ENCODE measurements around the gene LRRC51. TPM values are rescaled to one million over a fixed set of nuclear protein-coding genes. Genes with fewer than 3 reads are reported as not detected.

LRRC51 gene
- total RNA-seq, 2 experiments from 2014 or later, result 6.8 to 8.3 TPM

GRCh38 chr11:72075756-72076155 lies 4.9 kb upstream of the LRRC51 start:
- no peak for DNase-seq
- CTCF ChIA-PET, result interaction anchor here (1.2 kb wide), 1 partner anchor 53 kb away, joined by 3 read pairs; no protein-coding TSS in a partner anchor
- intact Hi-C loops (cut with micrococcal nuclease), result no loop called here
- Mint-ChIP-seq H3K36me3 (ENCODE audit: low read depth) (peaks cover 18% of the 10 kb centered on the region), H3K4me1 (ENCODE audit: low read depth) (peaks cover 39% of the 10 kb centered on the region), H3K27ac (no peak overlapping the region), H3K4me3 (no peak overlapping the region), H3K9me3 (no peaks in the 10 kb centered on the region), H3K27me3 (ENCODE audit: low read depth) (no peaks in the 10 kb centered on the region)

GRCh38 chr11:72078477-72078876 lies 2.2 kb upstream of the LRRC51 start:
- peaks cover 12% of the 10 kb centered on the region for H3K36me3 Mint-ChIP-seq (ENCODE audit: low read depth)
- intact Hi-C loops (cut with micrococcal nuclease), result no loop called here
- H3K4me3 Mint-ChIP-seq, result peak overlapping the region; percentile 88
- H3K9me3 Mint-ChIP-seq, result no peaks in the 10 kb centered on the region
- no peak for DNase-seq
- no peaks in the 10 kb centered on the region for H3K27me3 Mint-ChIP-seq (ENCODE audit: low read depth)
- CTCF ChIA-PET, result interaction anchor here (0.6 to 1.9 kb wide), 4 partner anchors 10 to 53 kb away, joined by 3 to 10 read pairs (median 6); no protein-coding TSS in a partner anchor
- peak overlapping the region; percentile 27 for H3K27ac Mint-ChIP-seq
- peaks cover 37% of the 10 kb centered on the region for H3K4me1 Mint-ChIP-seq (ENCODE audit: low read depth)

GRCh38 chr11:72079819-72080325 lies 778 bp upstream of the LRRC51 start:
- CTCF ChIA-PET, result interaction anchor here (0.6 to 1.9 kb wide), 3 partner anchors 13 to 55 kb away, joined by 3 to 10 read pairs (median 3); no protein-coding TSS in a partner anchor
- H3K27me3 Mint-ChIP-seq (ENCODE audit: low read depth), result no peaks in the 10 kb centered on the region
- no peaks in the 10 kb centered on the region for H3K9me3 Mint-ChIP-seq
- H3K4me1 Mint-ChIP-seq (ENCODE audit: low read depth), result peaks cover 37% of the 10 kb centered on the region
- peak overlapping the region; percentile 88 for H3K4me3 Mint-ChIP-seq
- peak overlapping the region; percentile 90 for H3K27ac Mint-ChIP-seq
- no peak for DNase-seq
- peaks cover 6% of the 10 kb centered on the region for H3K36me3 Mint-ChIP-seq (ENCODE audit: low read depth)
- intact Hi-C loops (cut with micrococcal nuclease), result loop anchor here (1.0 to 10.0 kb wide), 11 partner anchors 8 to 1063 kb away; partner anchors contain the start of genes ANAPC15, ATG16L2, CLPB and FCHSD2

GRCh38 chr11:72081184-72081644 lies 564 bp downstream of the LRRC51 start:
- H3K27ac Mint-ChIP-seq, result peak overlapping the region; percentile 90
- peaks cover 6% of the 10 kb centered on the region for H3K36me3 Mint-ChIP-seq (ENCODE audit: low read depth)
- CTCF ChIA-PET, result interaction anchor here (1.3 to 2.2 kb wide), 6 partner anchors 10 to 58 kb away, joined by 4 to 22 read pairs (median 7); no protein-coding TSS in a partner anchor
- no peak for DNase-seq
- intact Hi-C loops (cut with micrococcal nuclease), result loop anchor here (2.0 to 10.0 kb wide), 3 partner anchors 56 to 1062 kb away; partner anchors contain the start of genes ATG16L2 and FCHSD2
- peaks cover 37% of the 10 kb centered on the region for H3K4me1 Mint-ChIP-seq (ENCODE audit: low read depth)
- H3K9me3 Mint-ChIP-seq, result no peaks in the 10 kb centered on the region
- peak overlapping the region; percentile 88 for H3K4me3 Mint-ChIP-seq
- H3K27me3 Mint-ChIP-seq (ENCODE audit: low read depth), result no peaks in the 10 kb centered on the region

- intact Hi-C loops (cut with micrococcal nuclease), result loop anchor here (2.0 to 10.0 kb wide), 3 partner anchors 57 to 1061 kb away; partner anchors contain the start of genes ATG16L2 and FCHSD2
- H3K27me3 Mint-ChIP-seq (ENCODE audit: low read depth), result no peaks in the 10 kb centered on the region
- H3K9me3 Mint-ChIP-seq, result no peaks in the 10 kb centered on the region
- H3K36me3 Mint-ChIP-seq (ENCODE audit: low read depth), result peaks cover 6% of the 10 kb centered on the region
- no peak for DNase-seq
- peaks cover 36% of the 10 kb centered on the region for H3K4me1 Mint-ChIP-seq (ENCODE audit: low read depth)
- H3K27ac Mint-ChIP-seq, result peak overlapping the region; percentile 90
- CTCF ChIA-PET, result interaction anchor here (0.6 to 2.2 kb wide), 10 partner anchors 9 to 1843 kb away, joined by 3 to 22 read pairs (median 4); no protein-coding TSS in a partner anchor
- H3K4me3 Mint-ChIP-seq, result peak overlapping the region; percentile 88
These were observed 1.3 kb downstream of the LRRC51 start for GRCh38 chr11:72081821-72082453.

- intact Hi-C loops (cut with micrococcal nuclease), result loop anchor here (10.0 kb wide), 1 partner anchor 731 kb away; the partner anchor contains the start of gene ATG16L2
- H3K27me3 Mint-ChIP-seq (ENCODE audit: low read depth), result no peaks in the 10 kb centered on the region
- H3K9me3 Mint-ChIP-seq, result no peaks in the 10 kb centered on the region
- CTCF ChIA-PET, result no interaction called here
- H3K27ac Mint-ChIP-seq, result no peak overlapping the region
- no peak overlapping the region for H3K4me3 Mint-ChIP-seq
- peaks cover 4% of the 10 kb centered on the region for H3K36me3 Mint-ChIP-seq (ENCODE audit: low read depth)
- H3K4me1 Mint-ChIP-seq (ENCODE audit: low read depth), result peaks cover 32% of the 10 kb centered on the region
- DNase-seq, result no peak
These were observed 2.8 kb downstream of the LRRC51 start for GRCh38 chr11:72083414-72083813.

GRCh38 chr11:72084076-72084475 lies 3.4 kb downstream of the LRRC51 start:
- CTCF ChIA-PET, result interaction anchor here (5.1 kb wide), 1 partner anchor 59 kb away, joined by 36 read pairs; no protein-coding TSS in a partner anchor

GRCh38 chr11:72084965-72085364 lies 4.3 kb downstream of the LRRC51 start:
- H3K36me3 Mint-ChIP-seq (ENCODE audit: low read depth), result no peaks in the 10 kb centered on the region
- H3K27me3 Mint-ChIP-seq (ENCODE audit: low read depth), result no peaks in the 10 kb centered on the region
- intact Hi-C loops (cut with micrococcal nuclease), result loop anchor here (10.0 kb wide), 1 partner anchor 730 kb away; the partner anchor contains the start of gene ATG16L2
- CTCF ChIA-PET, result interaction anchor here (0.7 to 5.1 kb wide), 4 partner anchors 59 to 346 kb away, joined by 3 to 36 read pairs (median 4); no protein-coding TSS in a partner anchor
- H3K9me3 Mint-ChIP-seq, result no peaks in the 10 kb centered on the region
- no peak overlapping the region for H3K4me3 Mint-ChIP-seq
- no peak overlapping the region for H3K27ac Mint-ChIP-seq
- peaks cover 25% of the 10 kb centered on the region for H3K4me1 Mint-ChIP-seq (ENCODE audit: low read depth)
- no peak for DNase-seq

More at GRCh38 chr11:72084076-72084475, 3.4 kb downstream of the LRRC51 start:
- intact Hi-C loops (cut with micrococcal nuclease), result loop anchor here (10.0 kb wide), 1 partner anchor 731 kb away; the partner anchor contains the start of gene ATG16L2
- Mint-ChIP-seq H3K4me3 (no peak overlapping the region), H3K4me1 (ENCODE audit: low read depth) (peaks cover 30% of the 10 kb centered on the region), H3K27me3 (ENCODE audit: low read depth) (no peaks in the 10 kb centered on the region), H3K36me3 (ENCODE audit: low read depth) (no peaks in the 10 kb centered on the region), H3K9me3 (no peaks in the 10 kb centered on the region), H3K27ac (no peak overlapping the region)
- DNase-seq, result no peak

- CTCF ChIA-PET, result interaction anchor here (1.1 to 5.1 kb wide), 5 partner anchors 10 to 345 kb away, joined by 3 to 36 read pairs (median 4); no protein-coding TSS in a partner anchor
- no peaks in the 10 kb centered on the region for H3K27me3 Mint-ChIP-seq (ENCODE audit: low read depth)
- no peaks in the 10 kb centered on the region for H3K36me3 Mint-ChIP-seq (ENCODE audit: low read depth)
- intact Hi-C loops (cut with micrococcal nuclease), result loop anchor here (10.0 kb wide), 1 partner anchor 729 kb away; the partner anchor contains the start of gene ATG16L2
- peaks cover 22% of the 10 kb centered on the region for H3K4me1 Mint-ChIP-seq (ENCODE audit: low read depth)
- no peak overlapping the region for H3K27ac Mint-ChIP-seq
- DNase-seq, result no peak
- H3K9me3 Mint-ChIP-seq, result no peaks in the 10 kb centered on the region
- H3K4me3 Mint-ChIP-seq, result no peak overlapping the region
These were observed 5.1 kb downstream of the LRRC51 start for GRCh38 chr11:72085621-72086351.

- Mint-ChIP-seq H3K36me3 (ENCODE audit: low read depth) (no peaks in the 10 kb centered on the region), H3K4me1 (ENCODE audit: low read depth) (peaks cover 14% of the 10 kb centered on the region), H3K27ac (peak overlapping the region; percentile 62), H3K9me3 (no peaks in the 10 kb centered on the region), H3K27me3 (ENCODE audit: low read depth) (no peaks in the 10 kb centered on the region), H3K4me3 (no peak overlapping the region)
- CTCF ChIA-PET, result interaction anchor here (1.1 to 5.1 kb wide), 2 partner anchors 55 to 63 kb away, joined by 3 to 36 read pairs; no protein-coding TSS in a partner anchor
- no peak for DNase-seq
- intact Hi-C loops (cut with micrococcal nuclease), result loop anchor here (10.0 kb wide), 1 partner anchor 727 kb away; the partner anchor contains the start of gene ATG16L2
These were observed 7.6 kb downstream of the LRRC51 start for GRCh38 chr11:72088076-72088808.

- Mint-ChIP-seq H3K9me3 (no peaks in the 10 kb centered on the region), H3K27me3 (ENCODE audit: low read depth) (no peaks in the 10 kb centered on the region), H3K4me1 (ENCODE audit: low read depth) (peaks cover 14% of the 10 kb centered on the region), H3K36me3 (ENCODE audit: low read depth) (peaks cover 2% of the 10 kb centered on the region), H3K27ac (no peak overlapping the region), H3K4me3 (no peak overlapping the region)
- intact Hi-C loops (cut with micrococcal nuclease), result loop anchor here (1.0 to 2.0 kb wide), 2 partner anchors 66 to 180 kb away; no protein-coding TSS in a partner anchor
- peak; percentile 83 for DNase-seq
- CTCF ChIA-PET, result interaction anchor here (0.5 to 7.2 kb wide), 25 partner anchors 10 to 339 kb away, joined by 3 to 162 read pairs (median 5); partner anchors contain the start of gene LAMTOR1
These were observed 10.6 kb downstream of the LRRC51 start for GRCh38 chr11:72091292-72091691.

Measured in activated naive CD4-positive, alpha-beta T cell treated with anti-CD3 and anti-CD28 coated beads for 36 hours (primary cell).